Measurements from ENCODE around the gene TNP2. TPM values are rescaled to one million over a fixed set of nuclear protein-coding genes. Genes with fewer than 3 reads are reported as not detected.

The TNP2 gene
- total RNA-seq, 2 donors from 2014 or later, result not detected

- no peak for TF ChIP-seq CTCF (IDR thresholded peaks at IDR 0.05)
- no peaks in the 10 kb centered on the region for H3K4me1 ChIP-seq
- no peak for DNase-seq (ENCODE audit: low spot score)
- no peaks in the 10 kb centered on the region for H3K36me3 ChIP-seq
- H3K4me3 ChIP-seq, result no peak overlapping the region
- H3K27ac ChIP-seq, result no peak overlapping the region
- H3K27me3 ChIP-seq, result no peaks in the 10 kb centered on the region
- no peaks in the 10 kb centered on the region for H3K9me3 ChIP-seq
Measured at GRCh38 chr16:11271610-11272009, 2.5 kb upstream of the TNP2 start.

- H3K36me3 ChIP-seq, result no peaks in the 10 kb centered on the region
- H3K27me3 ChIP-seq, result no peaks in the 10 kb centered on the region
- no peak for DNase-seq (ENCODE audit: low spot score)
- no peaks in the 10 kb centered on the region for H3K9me3 ChIP-seq
- no peak overlapping the region for H3K27ac ChIP-seq
- no peak overlapping the region for H3K4me3 ChIP-seq
- no peaks in the 10 kb centered on the region for H3K4me1 ChIP-seq
- no peak for TF ChIP-seq CTCF (IDR thresholded peaks at IDR 0.05)
Measured at GRCh38 chr16:11270602-11271162, 1.6 kb upstream of the TNP2 start.

DNA sequence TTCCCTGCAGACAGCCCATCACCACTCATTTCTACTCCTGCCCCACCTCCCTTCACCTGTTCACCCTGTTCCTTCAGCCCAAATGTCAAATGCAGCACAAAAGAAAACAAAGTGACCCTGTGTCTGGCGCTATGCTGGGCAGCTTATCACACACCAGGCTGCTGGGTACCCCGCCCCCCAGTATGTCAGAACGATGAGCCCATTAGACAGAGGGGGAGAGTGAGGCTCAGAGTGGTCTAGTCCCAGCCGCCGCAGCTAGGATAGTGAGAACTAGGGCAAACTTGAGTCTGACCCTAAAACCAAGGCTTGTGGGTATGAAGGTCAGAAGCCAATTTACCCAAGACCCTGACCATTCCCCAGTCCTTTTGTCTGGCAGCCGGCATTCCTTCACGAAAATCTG lies 4.0 kb downstream of the TNP2 start:
- H3K27me3 ChIP-seq, result no peaks in the 10 kb centered on the region
- H3K27ac ChIP-seq, result no peak overlapping the region
- no peaks in the 10 kb centered on the region for H3K36me3 ChIP-seq
- no peaks in the 10 kb centered on the region for H3K9me3 ChIP-seq
- TF ChIP-seq CTCF (IDR thresholded peaks at IDR 0.05), result no peak
- H3K4me3 ChIP-seq, result no peak overlapping the region
- no peak for DNase-seq (ENCODE audit: low spot score)
- no peaks in the 10 kb centered on the region for H3K4me1 ChIP-seq

GRCh38 chr16:11264155-11264832 lies 4.8 kb downstream of the TNP2 start:
- H3K27me3 ChIP-seq, result no peaks in the 10 kb centered on the region
- no peak for TF ChIP-seq CTCF (IDR thresholded peaks at IDR 0.05)
- no peak for DNase-seq (ENCODE audit: low spot score)

DNA sequence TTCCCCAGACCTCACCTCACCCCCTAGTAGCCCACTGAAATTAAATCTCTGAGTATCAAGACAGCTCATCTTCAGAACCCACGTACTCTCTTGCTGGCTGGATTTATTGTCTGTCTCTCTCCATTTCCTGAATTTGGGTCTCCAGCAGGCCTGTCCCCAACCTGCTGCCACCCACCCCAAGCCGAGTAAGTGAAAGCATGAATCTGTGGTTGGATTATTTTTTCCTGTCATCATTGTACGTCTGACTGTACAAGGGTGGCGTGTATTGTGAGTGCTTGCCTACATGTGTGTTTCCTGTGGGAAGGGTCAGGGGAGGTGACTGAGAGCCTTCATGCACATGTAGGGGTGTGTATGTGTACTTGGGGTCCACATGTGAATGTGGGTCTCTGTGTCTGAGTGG lies 5.4 kb downstream of the TNP2 start:
- TF ChIP-seq CTCF (IDR thresholded peaks at IDR 0.05), result no peak
- no peaks in the 10 kb centered on the region for H3K27me3 ChIP-seq
- H3K27ac ChIP-seq, result no peak overlapping the region
- H3K36me3 ChIP-seq, result no peaks in the 10 kb centered on the region
- H3K4me1 ChIP-seq, result peaks cover 0 to 8% of the 10 kb centered on the region in 2 donors
- DNase-seq (ENCODE audit: low spot score), result no peak
- H3K4me3 ChIP-seq, result no peak overlapping the region
- no peaks in the 10 kb centered on the region for H3K9me3 ChIP-seq

More at GRCh38 chr16:11264155-11264832, 4.8 kb downstream of the TNP2 start:
- Histone ChIP-seq H3K4me3 (no peak overlapping the region), H3K36me3 (no peaks in the 10 kb centered on the region), H3K27ac (no peak overlapping the region), H3K9me3 (no peaks in the 10 kb centered on the region), H3K4me1 (peaks cover 0 to 3% of the 10 kb centered on the region in 2 donors)

GRCh38 chr16:11262915-11263314 lies 6.2 kb downstream of the TNP2 start:
- no peak for TF ChIP-seq CTCF (IDR thresholded peaks at IDR 0.05)
- Histone ChIP-seq H3K4me3 (no peak overlapping the region), H3K36me3 (no peaks in the 10 kb centered on the region), H3K27me3 (no peaks in the 10 kb centered on the region), H3K27ac (no peak overlapping the region), H3K4me1 (peaks cover 0 to 13% of the 10 kb centered on the region in 2 donors), H3K9me3 (no peaks in the 10 kb centered on the region)
- DNase-seq (ENCODE audit: low spot score), result no peak

Measured in right atrium auricular region (tissue), 2 donors.